Measurements from ENCODE around the gene CDK3. TPM values are rescaled to one million over a fixed set of nuclear protein-coding genes. Genes with fewer than 3 reads are reported as not detected.

The CDK3 gene
- total RNA-seq, 6 experiments from 2014 or later: 1.9 to 2.9 (median 2.1) TPM

DNA sequence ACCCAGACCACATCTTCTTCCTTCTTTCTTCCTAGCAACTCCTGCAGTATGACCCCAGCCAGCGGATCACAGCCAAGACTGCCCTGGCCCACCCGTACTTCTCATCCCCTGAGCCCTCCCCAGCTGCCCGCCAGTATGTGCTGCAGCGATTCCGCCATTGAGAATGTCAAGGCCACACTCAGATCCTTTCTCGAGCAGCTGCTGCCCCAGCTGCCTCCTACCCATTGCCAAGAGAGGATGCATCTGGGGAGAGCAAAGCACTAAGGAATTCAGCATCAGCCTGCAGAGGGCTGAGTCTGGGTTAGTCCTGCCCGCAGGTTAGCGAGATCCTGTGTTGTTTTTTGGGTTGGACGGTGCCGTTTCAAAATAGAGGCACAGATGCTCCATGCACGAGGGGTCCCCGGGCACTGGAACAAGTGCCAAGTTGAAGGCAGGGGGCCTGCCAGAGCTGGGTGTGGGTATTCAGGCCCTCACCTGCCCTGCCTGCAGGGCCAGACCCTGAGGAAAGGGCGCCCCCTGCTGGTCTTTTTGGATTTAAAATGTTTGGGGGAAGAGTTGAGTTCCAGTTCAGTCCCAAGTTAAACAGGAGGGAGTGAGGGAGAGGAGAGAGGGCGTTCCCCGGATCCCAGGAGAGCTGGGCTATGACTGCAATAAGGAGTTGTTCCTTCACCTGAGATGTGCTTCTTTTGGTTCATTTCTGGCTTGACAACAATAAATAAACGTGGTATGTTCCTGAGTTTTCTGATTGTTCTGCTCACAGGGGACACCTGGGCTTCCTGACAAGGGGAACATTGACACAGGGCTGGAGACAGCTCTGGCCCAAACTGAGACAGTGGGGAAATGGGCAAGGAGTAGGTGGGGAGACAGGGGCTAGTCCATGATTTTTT lies 4.9 kb downstream of the CDK3 start:
- Mint-ChIP-seq H3K27me3 (ENCODE audit: insufficient read depth) (peaks cover 9% of the 10 kb centered on the region), H3K4me3 (no peak overlapping the region), H3K36me3 (ENCODE audit: low read depth) (peaks cover 10% of the 10 kb centered on the region), H3K4me1 (ENCODE audit: low read depth) (peaks cover 8% of the 10 kb centered on the region), H3K27ac (no peak overlapping the region), H3K9me3 (no peaks in the 10 kb centered on the region; the same call in 1 of the 2 replicates)
- TF ChIP-seq, protein P1, sequence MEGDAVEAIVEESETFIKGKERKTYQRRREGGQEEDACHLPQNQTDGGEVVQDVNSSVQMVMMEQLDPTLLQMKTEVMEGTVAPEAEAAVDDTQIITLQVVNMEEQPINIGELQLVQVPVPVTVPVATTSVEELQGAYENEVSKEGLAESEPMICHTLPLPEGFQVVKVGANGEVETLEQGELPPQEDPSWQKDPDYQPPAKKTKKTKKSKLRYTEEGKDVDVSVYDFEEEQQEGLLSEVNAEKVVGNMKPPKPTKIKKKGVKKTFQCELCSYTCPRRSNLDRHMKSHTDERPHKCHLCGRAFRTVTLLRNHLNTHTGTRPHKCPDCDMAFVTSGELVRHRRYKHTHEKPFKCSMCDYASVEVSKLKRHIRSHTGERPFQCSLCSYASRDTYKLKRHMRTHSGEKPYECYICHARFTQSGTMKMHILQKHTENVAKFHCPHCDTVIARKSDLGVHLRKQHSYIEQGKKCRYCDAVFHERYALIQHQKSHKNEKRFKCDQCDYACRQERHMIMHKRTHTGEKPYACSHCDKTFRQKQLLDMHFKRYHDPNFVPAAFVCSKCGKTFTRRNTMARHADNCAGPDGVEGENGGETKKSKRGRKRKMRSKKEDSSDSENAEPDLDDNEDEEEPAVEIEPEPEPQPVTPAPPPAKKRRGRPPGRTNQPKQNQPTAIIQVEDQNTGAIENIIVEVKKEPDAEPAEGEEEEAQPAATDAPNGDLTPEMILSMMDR (IDR thresholded peaks at IDR 0.05): peak; percentile 97
- DNase-seq: peak; percentile 47

DNA sequence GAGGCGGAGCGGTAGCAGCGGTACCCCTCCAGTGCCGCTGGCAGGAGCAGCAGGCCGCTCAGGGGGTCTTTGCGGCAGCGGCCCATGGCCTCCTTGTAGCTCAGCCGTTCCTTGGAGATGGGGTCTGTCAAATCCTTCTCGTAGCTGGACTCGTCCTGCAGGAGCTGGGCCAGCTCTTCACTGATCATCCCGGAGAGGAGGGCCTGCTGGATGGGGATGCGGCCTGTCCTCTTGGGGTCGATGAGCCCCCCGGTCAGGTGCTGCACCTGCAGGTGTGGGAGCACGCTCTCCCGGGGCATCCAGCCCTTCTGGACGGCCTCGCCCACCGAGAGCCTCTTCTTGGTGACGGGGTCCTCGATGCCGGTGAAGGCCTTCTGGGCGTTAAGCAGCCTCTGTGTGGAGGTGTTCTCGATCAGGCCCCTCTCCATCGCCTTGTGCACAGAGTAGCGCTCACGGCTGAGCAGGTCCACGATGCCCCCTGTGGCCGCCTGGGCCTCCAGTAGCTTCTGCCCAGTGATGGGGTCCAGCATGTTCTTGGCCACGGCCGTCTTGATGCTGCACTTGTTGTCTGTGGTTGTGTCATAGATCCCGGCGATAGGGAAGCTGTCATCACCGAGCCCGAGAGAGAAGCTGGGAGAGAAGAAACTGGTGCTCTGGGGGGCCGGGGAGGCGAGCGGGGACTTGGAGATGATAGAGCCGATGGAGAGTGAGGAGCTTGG lies 6.6 kb downstream of the CDK3 start:
- Mint-ChIP-seq H3K4me3 (no peak overlapping the region), H3K9me3 (no peaks in the 10 kb centered on the region; the same call in 1 of the 2 replicates), H3K36me3 (ENCODE audit: low read depth) (peaks cover 10% of the 10 kb centered on the region), H3K4me1 (ENCODE audit: low read depth) (peaks cover 8% of the 10 kb centered on the region), H3K27me3 (ENCODE audit: insufficient read depth) (peaks cover 10% of the 10 kb centered on the region), H3K27ac (no peak overlapping the region)
- TF ChIP-seq, protein P1 (IDR thresholded peaks at IDR 0.05): no peak
- DNase-seq: no peak

DNA sequence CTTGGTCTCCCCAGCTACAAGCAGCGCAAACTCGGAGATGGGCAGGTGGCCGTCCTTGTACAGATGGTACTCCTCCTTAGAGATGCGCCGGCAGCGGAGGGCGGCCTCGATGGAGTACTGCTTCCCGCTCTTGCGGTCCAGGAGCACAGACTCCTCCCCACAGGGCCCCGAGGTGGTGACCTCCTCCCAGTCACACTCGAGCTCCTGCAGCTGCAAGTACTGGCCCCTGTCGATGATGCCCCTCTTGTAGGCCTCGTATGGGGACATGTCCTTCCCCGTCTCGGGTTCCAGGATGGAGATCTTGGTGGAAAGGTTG lies 7.2 kb downstream of the CDK3 start:
- peaks cover 8% of the 10 kb centered on the region for H3K4me1 Mint-ChIP-seq (ENCODE audit: low read depth)
- TF ChIP-seq, protein P1 (IDR thresholded peaks at IDR 0.05): no peak
- peaks cover 10% of the 10 kb centered on the region for H3K36me3 Mint-ChIP-seq (ENCODE audit: low read depth)
- DNase-seq: no peak
- H3K4me3 Mint-ChIP-seq: no peak overlapping the region
- peaks cover 10% of the 10 kb centered on the region for H3K27me3 Mint-ChIP-seq (ENCODE audit: insufficient read depth)
- no peaks in the 10 kb centered on the region; the same call in 1 of the 2 replicates for H3K9me3 Mint-ChIP-seq
- no peak overlapping the region for H3K27ac Mint-ChIP-seq

DNA sequence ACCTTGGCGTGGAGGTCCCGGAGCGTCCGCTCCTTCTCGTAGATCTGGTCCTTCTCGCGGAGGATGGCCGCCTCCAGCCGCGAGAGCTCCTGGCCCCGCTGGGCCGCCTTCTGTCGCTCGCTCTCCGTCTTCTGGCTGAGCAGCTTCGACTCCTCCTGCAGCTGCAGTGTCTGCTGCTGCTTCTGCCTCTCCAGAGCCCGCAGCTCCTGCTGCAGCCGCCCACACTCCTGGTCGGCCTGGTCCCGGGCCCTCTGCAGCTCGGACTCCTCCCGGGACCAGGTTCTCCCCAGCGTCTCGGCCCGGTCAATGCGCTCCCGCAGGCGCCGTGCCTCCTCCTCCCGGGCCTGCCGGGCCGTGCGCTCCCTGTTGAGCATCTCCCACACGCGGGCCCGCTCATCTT lies 7.6 kb downstream of the CDK3 start:
- TF ChIP-seq, protein P1 (IDR thresholded peaks at IDR 0.05): no peak
- Mint-ChIP-seq H3K27ac (no peak overlapping the region), H3K4me1 (ENCODE audit: low read depth) (peaks cover 9% of the 10 kb centered on the region), H3K4me3 (no peak overlapping the region), H3K27me3 (ENCODE audit: insufficient read depth) (peaks cover 10% of the 10 kb centered on the region), H3K36me3 (ENCODE audit: low read depth) (peaks cover 10% of the 10 kb centered on the region), H3K9me3 (no peaks in the 10 kb centered on the region; the same call in 1 of the 2 replicates)
- DNase-seq: no peak

DNA sequence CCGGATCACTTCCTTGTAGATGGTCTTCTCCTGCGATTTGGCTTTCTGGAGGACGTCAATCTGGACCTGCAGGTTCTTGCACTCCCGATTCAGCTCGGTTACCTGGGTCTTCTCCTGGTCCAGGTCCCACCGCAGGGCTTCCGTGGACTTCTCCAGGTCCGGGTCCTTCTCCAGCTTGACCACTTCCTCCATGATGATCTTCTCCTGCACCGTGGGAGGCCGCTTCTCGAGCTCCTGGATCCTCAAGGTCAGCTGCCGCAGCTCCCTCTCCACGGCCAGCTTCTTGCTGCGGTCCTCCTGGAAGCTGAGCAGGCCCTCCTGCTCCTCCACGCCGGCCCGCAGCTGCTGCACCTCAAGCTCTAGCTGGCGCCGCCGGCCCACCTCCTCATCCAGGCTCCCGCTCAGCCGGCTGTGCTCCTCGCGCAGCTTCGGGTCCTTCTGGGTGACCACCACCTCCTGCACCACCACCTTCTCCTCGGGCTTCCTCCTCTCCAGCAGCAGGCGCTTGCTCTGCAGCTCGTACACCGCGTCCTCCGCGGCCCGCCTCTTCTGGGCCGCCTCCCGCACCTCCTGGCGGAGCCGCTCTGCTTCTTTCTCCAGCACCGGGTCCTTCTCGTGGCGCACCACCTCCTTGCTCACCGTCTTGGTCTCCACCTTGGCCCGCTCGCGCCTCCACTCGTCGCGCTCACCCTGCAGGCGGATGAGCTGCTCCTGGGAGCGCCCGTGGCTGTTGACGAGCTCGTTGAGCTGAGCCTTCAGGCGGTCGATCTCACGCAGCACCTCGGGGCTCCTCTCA lies 8.2 kb downstream of the CDK3 start:
- Mint-ChIP-seq H3K36me3 (ENCODE audit: low read depth) (peaks cover 10% of the 10 kb centered on the region), H3K4me3 (no peak overlapping the region), H3K4me1 (ENCODE audit: low read depth) (peaks cover 16% of the 10 kb centered on the region), H3K27me3 (ENCODE audit: insufficient read depth) (peaks cover 10% of the 10 kb centered on the region), H3K27ac (no peak overlapping the region), H3K9me3 (no peaks in the 10 kb centered on the region; the same call in 1 of the 2 replicates)
- TF ChIP-seq, protein P1 (IDR thresholded peaks at IDR 0.05): no peak
- DNase-seq: no peak
